T-helper 2 cell treated with Interferon-gamma antibody and Interleukin-4, amounts not matched to agents 100 ng/mL and 5 ng/mL, for 36 hours (primary cell): ENCODE measurements around the gene CRHR1. TPM values are rescaled to one million over a fixed set of nuclear protein-coding genes. Genes with fewer than 3 reads are reported as not detected.

Source experiments
- intact Hi-C: fragments of 100-400 bp; cut with micrococcal nuclease; formaldehyde crosslinking; loops from one replicate; pipeline ENCODE4 v1.15.1; 2023
- total RNA-seq: library from RNA; stranded (reverse); gene quantifications from 2 replicates; pipeline ENCODE4 v1.2.3, GENCODE V29; 2022

The CRHR1 gene
- total RNA-seq, 1 donor from 2014 or later = not detected

- intact Hi-C loops = no loop called here
Measured at GRCh38 chr17:45820052-45820780, 36.1 kb downstream of the CRHR1 start.

- intact Hi-C loops = no loop called here
Measured at GRCh38 chr17:45821147-45821546, 37.0 kb downstream of the CRHR1 start.

- intact Hi-C loops = no loop called here
Measured at GRCh38 chr17:45823598-45823997, 39.5 kb downstream of the CRHR1 start.

GRCh38 chr17:45824475-45824874 is 40.4 kb downstream of the CRHR1 start:
- intact Hi-C loops = no loop called here

- intact Hi-C loops = no loop called here
Measured at GRCh38 chr17:45824901-45825492, 40.9 kb downstream of the CRHR1 start.

- intact Hi-C loops = no loop called here
Measured at GRCh38 chr17:45825792-45826191, 41.7 kb downstream of the CRHR1 start.

GRCh38 chr17:45826919-45827588 is 42.9 kb downstream of the CRHR1 start:
- intact Hi-C loops = no loop called here

GRCh38 chr17:45828171-45828570 is 44.1 kb downstream of the CRHR1 start:
- intact Hi-C loops = no loop called here

GRCh38 chr17:45828582-45829133 is 44.5 kb downstream of the CRHR1 start:
- intact Hi-C loops = no loop called here

GRCh38 chr17:45833920-45834319 is 49.8 kb downstream of the CRHR1 start:
- intact Hi-C loops = no loop called here

- intact Hi-C loops = no loop called here
Measured at GRCh38 chr17:45834471-45835396, 50.6 kb downstream of the CRHR1 start.

GRCh38 chr17:45835481-45835880 is 51.4 kb downstream of the CRHR1 start:
- intact Hi-C loops = no loop called here

- intact Hi-C loops = no loop called here
Measured at GRCh38 chr17:45836047-45837044, 52.2 kb downstream of the CRHR1 start.

- intact Hi-C loops = no loop called here
Measured at GRCh38 chr17:45837187-45837586, 53.1 kb downstream of the CRHR1 start.

GRCh38 chr17:45837603-45838002 is 53.5 kb downstream of the CRHR1 start:
- intact Hi-C loops = no loop called here

- intact Hi-C loops = no loop called here
Measured at GRCh38 chr17:45838751-45839295, 54.7 kb downstream of the CRHR1 start.

GRCh38 chr17:45839442-45839841 is 55.3 kb downstream of the CRHR1 start:
- intact Hi-C loops = no loop called here

- intact Hi-C loops = no loop called here
Measured at GRCh38 chr17:45841186-45841585, 57.1 kb downstream of the CRHR1 start.

GRCh38 chr17:45841883-45842525 is 57.9 kb downstream of the CRHR1 start:
- intact Hi-C loops = no loop called here
